ENCODE measurements around the gene FOXK2. TPM values are rescaled to one million over a fixed set of nuclear protein-coding genes. Genes with fewer than 3 reads are reported as not detected.
A peak's percentile ranks its signal among the peaks of the same experiment; 100 is the strongest.

Gene FOXK2
- total RNA-seq, 1 experiment from 2014 or later: 118 TPM

DNA sequence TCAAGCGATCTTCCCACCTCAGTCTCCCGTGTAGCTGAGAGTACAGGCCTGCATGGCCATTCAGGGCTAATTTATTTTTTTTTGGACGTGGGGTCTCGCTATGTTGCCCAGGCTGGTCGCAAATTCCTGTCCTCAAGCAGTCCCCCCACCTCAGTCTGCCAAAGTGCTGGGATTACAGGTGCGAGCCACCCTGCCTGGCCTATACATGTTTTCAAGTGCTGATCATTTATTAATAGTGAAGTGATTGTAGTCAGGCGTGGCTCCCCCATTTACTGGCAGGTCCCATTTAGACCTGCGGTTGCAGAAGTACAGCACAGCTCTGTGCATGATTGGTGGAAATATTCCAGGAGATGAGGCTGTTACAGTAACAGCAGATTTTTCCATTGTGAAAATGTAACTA is 8.4 kb downstream of the FOXK2 start:
- Histone ChIP-seq H3K36me3 (ENCODE audit: control insufficient read depth, insufficient read depth, low read length) (no peaks in the 10 kb centered on the region; the same call in 1 of the 2 replicates), H3K9me3 (no peaks in the 10 kb centered on the region), H3K27me3 (replicated peaks; ENCODE audit: control insufficient read depth, insufficient read depth, low read length) (no peaks in the 10 kb centered on the region), H3K4me3 (ENCODE audit: low read depth, low read length) (no peak overlapping the region), H3K4me1 (peaks cover 31% of the 10 kb centered on the region)
- ChIA-PET CTCF (no interaction called here), POLR2A (no interaction called here)
- H3K27me3 Mint-ChIP-seq (ENCODE audit: insufficient read depth, unreplicated experiment): no peaks in the 10 kb centered on the region
- intact Hi-C loops (cut with micrococcal nuclease; ENCODE audit: unreplicated experiment): no loop called here
- no TSS peak for BruUV-seq (replicated peaks)
- TF ChIP-seq, protein P1, sequence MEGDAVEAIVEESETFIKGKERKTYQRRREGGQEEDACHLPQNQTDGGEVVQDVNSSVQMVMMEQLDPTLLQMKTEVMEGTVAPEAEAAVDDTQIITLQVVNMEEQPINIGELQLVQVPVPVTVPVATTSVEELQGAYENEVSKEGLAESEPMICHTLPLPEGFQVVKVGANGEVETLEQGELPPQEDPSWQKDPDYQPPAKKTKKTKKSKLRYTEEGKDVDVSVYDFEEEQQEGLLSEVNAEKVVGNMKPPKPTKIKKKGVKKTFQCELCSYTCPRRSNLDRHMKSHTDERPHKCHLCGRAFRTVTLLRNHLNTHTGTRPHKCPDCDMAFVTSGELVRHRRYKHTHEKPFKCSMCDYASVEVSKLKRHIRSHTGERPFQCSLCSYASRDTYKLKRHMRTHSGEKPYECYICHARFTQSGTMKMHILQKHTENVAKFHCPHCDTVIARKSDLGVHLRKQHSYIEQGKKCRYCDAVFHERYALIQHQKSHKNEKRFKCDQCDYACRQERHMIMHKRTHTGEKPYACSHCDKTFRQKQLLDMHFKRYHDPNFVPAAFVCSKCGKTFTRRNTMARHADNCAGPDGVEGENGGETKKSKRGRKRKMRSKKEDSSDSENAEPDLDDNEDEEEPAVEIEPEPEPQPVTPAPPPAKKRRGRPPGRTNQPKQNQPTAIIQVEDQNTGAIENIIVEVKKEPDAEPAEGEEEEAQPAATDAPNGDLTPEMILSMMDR (IDR thresholded peaks at IDR 0.05; ENCODE audit: insufficient read depth in 1 of 2, low read depth in 1 of 2, low read length in 1 of 2, severe bottlenecking in 1 of 2, unreplicated experiment in 1 of 2): no peak
- no peak for DNase-seq
- H3K36me3 Mint-ChIP-seq (ENCODE audit: insufficient read depth, unreplicated experiment): peaks cover 59% of the 10 kb centered on the region
- peaks cover 31% of the 10 kb centered on the region for H3K4me1 Mint-ChIP-seq (ENCODE audit: low read depth, unreplicated experiment)
- H3K4me3 Mint-ChIP-seq (ENCODE audit: unreplicated experiment): no peak overlapping the region
- H3K27ac Mint-ChIP-seq (ENCODE audit: unreplicated experiment): peak overlapping the region; percentile 68
- H3K9me3 Mint-ChIP-seq (ENCODE audit: unreplicated experiment): no peaks in the 10 kb centered on the region

DNA sequence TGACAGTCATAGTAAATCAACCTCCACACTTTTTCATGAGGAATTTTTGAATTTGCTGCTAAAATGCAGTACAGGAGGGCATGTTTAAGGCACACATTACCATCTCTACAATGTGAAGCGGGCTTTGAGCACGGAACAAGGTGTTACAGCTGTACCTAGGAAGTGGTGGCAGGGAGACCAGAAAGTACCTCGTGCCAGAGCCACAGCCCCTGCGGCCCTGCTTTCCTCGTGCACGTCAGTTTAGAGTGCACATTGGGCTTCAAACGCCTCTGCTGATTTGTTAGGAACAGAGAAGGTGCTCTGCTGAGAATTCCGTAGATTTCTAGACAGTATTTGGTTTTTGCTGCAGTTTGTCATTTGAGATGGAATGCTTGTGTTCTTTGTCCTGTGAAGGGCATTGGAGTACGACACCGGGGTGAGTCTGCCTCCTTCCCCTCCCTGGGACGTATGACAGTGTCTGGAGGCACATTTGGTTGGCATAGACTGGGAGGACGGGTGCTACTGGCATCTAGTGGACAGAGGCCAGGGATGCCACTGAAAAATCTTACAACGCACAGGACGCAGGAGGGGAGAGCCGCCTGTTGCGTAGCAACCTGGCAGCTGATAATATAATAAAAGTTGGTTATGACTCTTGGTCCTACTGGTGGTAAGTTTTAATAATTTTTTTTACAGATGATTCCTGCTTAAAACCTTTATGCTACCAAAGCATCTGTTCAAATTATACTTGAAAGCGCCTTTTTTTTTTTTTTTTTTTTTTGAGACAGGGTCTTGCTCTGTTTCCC is 9.1 kb downstream of the FOXK2 start:
- TF ChIP-seq, protein P1 (IDR thresholded peaks at IDR 0.05; ENCODE audit: insufficient read depth in 1 of 2, low read depth in 1 of 2, low read length in 1 of 2, severe bottlenecking in 1 of 2, unreplicated experiment in 1 of 2): peak in 1 of 2 experiments; percentile 10
- Mint-ChIP-seq H3K4me1 (ENCODE audit: low read depth, unreplicated experiment) (peaks cover 26% of the 10 kb centered on the region), H3K36me3 (ENCODE audit: insufficient read depth, unreplicated experiment) (peaks cover 52% of the 10 kb centered on the region), H3K4me3 (ENCODE audit: unreplicated experiment) (no peak overlapping the region), H3K27ac (ENCODE audit: unreplicated experiment) (peak overlapping the region; percentile 68), H3K27me3 (ENCODE audit: insufficient read depth, unreplicated experiment) (no peaks in the 10 kb centered on the region), H3K9me3 (ENCODE audit: unreplicated experiment) (no peaks in the 10 kb centered on the region)
- BruUV-seq (replicated peaks): no TSS peak
- Histone ChIP-seq H3K9me3 (no peaks in the 10 kb centered on the region), H3K36me3 (ENCODE audit: control insufficient read depth, insufficient read depth, low read length) (no peaks in the 10 kb centered on the region; the same call in 1 of the 2 replicates), H3K4me3 (ENCODE audit: low read depth, low read length) (no peak overlapping the region), H3K4me1 (peaks cover 28% of the 10 kb centered on the region), H3K27me3 (replicated peaks; ENCODE audit: control insufficient read depth, insufficient read depth, low read length) (no peaks in the 10 kb centered on the region)
- CTCF ChIA-PET: interaction anchor here (0.7 kb wide), 2 partner anchors 90 to 425 kb away, joined by 3 to 4 read pairs; no protein-coding TSS in a partner anchor
- POLR2A ChIA-PET: no interaction called here
- no peak for DNase-seq
- intact Hi-C loops (cut with micrococcal nuclease; ENCODE audit: unreplicated experiment): no loop called here

DNA sequence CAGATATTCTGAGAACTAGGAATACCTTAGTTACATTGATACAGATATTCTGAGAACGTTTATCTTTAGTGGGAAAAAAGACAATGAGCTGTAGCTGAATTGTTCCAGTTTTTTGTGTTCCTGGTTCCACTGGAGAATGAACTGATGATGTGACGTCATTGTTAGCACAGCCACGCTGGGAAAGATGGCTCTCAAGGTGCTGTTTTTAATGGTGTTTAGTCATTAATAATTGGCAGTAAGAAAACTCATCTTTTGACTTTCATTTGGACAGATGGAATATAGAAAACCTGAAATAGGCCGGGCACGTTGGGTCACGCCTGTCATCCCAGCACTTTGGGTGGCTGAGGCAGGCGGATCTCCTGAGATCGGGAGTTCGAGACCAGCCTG is 10.4 kb downstream of the FOXK2 start:
- Histone ChIP-seq H3K27me3 (replicated peaks; ENCODE audit: control insufficient read depth, insufficient read depth, low read length) (no peaks in the 10 kb centered on the region), H3K4me3 (ENCODE audit: low read depth, low read length) (no peak overlapping the region), H3K36me3 (ENCODE audit: control insufficient read depth, insufficient read depth, low read length) (no peaks in the 10 kb centered on the region; the same call in 1 of the 2 replicates), H3K4me1 (peaks cover 29% of the 10 kb centered on the region), H3K9me3 (no peaks in the 10 kb centered on the region)
- TF ChIP-seq, protein P1 (IDR thresholded peaks at IDR 0.05; ENCODE audit: insufficient read depth in 1 of 2, low read depth in 1 of 2, low read length in 1 of 2, severe bottlenecking in 1 of 2, unreplicated experiment in 1 of 2): no peak
- Mint-ChIP-seq H3K36me3 (ENCODE audit: insufficient read depth, unreplicated experiment) (peaks cover 43% of the 10 kb centered on the region), H3K4me1 (ENCODE audit: low read depth, unreplicated experiment) (peaks cover 34% of the 10 kb centered on the region), H3K9me3 (ENCODE audit: unreplicated experiment) (no peaks in the 10 kb centered on the region), H3K4me3 (ENCODE audit: unreplicated experiment) (no peak overlapping the region), H3K27me3 (ENCODE audit: insufficient read depth, unreplicated experiment) (no peaks in the 10 kb centered on the region), H3K27ac (ENCODE audit: unreplicated experiment) (no peak overlapping the region)
- intact Hi-C loops (cut with micrococcal nuclease; ENCODE audit: unreplicated experiment): no loop called here
- no TSS peak for BruUV-seq (replicated peaks)
- POLR2A ChIA-PET: no interaction called here
- no peak for DNase-seq
- CTCF ChIA-PET: interaction anchor here (0.8 kb wide), 1 partner anchor 31 kb away, joined by 5 read pairs; no protein-coding TSS in a partner anchor
